GM12874 (cell line): ENCODE results near the gene HELZ.

Experiments
- TF ChIP-seq, protein P1 (sequence below): IDR thresholded peaks from 2 replicates; pipeline ENCODE4 v1.5.1; 2011; ENCODE audit warnings: low read depth, mild to moderate bottlenecking, control low read depth, low read length, moderate library complexity; ENCODE audit not compliant: insufficient read depth

The HELZ gene

DNA sequence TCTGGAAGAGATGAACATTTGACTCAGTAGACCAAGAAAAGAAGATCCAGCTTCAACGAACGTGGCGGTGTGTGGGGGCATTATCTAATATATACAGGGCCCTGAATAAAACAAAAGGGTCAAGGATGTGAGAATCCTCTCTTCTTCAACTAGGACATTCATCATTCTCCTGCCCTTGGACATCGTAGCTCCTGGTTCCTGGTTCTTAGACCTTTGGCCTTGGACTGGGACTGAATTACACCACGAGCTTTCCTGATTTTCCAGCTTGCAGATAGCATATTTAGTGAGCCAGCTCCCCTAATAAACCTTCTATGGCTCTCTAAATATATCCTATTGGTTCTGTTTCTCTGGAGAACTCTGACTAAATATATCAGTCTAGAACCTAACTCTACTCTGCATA, 29.5 kb upstream of the HELZ start:
- TF ChIP-seq, protein P1, sequence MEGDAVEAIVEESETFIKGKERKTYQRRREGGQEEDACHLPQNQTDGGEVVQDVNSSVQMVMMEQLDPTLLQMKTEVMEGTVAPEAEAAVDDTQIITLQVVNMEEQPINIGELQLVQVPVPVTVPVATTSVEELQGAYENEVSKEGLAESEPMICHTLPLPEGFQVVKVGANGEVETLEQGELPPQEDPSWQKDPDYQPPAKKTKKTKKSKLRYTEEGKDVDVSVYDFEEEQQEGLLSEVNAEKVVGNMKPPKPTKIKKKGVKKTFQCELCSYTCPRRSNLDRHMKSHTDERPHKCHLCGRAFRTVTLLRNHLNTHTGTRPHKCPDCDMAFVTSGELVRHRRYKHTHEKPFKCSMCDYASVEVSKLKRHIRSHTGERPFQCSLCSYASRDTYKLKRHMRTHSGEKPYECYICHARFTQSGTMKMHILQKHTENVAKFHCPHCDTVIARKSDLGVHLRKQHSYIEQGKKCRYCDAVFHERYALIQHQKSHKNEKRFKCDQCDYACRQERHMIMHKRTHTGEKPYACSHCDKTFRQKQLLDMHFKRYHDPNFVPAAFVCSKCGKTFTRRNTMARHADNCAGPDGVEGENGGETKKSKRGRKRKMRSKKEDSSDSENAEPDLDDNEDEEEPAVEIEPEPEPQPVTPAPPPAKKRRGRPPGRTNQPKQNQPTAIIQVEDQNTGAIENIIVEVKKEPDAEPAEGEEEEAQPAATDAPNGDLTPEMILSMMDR = no peak

DNA sequence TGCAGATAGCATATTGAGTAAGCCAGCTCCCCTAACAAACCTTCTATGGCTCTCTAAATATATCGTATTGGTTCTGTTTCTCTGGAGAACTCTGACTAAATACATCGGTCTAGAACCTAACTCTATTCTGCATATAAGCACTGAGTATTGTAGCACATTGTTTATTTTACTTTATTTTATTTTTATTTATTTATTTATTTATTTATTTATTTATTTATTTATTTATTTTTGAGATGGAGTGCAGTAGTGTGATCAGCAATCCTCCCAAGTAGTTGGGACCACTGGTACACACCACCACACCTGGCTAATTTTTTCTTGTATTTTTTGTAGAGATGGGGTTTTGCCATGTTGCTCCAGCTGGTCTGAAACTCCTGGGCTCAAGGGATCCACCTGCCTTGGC, 28.9 kb upstream of the HELZ start:
- TF ChIP-seq, protein P1 = no peak

DNA sequence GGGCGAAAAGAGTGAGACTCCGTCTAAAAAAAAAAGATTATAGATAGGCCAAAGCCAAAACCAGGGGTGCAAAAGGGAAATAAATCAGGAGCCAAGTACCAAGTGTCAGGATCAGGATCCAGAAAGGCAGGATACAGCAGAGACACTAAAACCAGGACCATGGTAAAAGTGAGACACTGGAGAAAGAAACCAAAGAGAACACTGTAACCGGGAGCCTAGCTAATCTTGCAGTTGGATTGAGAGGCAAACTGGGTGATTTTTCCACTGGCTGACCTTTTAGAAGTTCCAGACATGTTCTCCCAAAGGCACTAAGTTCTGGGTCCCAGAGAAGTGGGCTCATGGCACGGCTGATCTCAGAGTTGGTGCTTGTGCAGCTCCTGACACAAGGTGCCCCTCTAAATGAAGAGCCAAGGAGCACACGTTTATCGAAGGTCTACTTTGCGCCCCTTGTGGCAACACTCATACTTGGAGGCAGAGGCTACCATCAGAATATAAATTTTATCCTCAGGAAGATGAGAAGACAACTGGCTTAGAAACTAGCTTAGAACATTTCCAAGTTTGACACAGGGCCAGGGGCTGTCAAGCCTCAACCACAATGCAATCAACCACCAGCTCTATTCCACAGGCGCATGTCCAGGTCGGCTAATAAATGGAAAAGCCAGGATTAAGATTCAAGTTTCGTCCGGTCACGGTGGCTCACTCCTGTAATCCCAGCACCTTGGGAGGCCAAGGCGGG, 27.5 kb upstream of the HELZ start:
- TF ChIP-seq, protein P1 = peak; percentile 52; the same call in 1 of the 2 replicates

DNA sequence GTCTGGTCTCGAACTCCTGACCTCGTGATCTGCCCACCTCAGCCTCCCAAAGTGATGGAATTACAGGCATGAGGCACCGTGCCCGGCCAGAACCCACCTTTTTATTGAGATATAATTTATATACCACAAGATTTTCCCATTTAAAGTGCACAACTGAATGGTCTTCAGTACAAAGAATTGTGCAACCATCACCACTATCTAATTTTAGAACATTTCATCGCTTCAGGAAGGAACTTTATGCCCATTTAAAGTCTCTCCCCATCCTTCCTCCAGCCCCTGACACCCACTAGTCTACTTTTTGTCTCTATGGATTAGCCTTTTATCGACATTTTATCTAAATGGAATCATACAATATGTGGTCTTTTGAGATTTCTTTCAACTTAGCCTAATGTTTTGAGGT, 25.4 kb upstream of the HELZ start:
- TF ChIP-seq, protein P1 = no peak

DNA sequence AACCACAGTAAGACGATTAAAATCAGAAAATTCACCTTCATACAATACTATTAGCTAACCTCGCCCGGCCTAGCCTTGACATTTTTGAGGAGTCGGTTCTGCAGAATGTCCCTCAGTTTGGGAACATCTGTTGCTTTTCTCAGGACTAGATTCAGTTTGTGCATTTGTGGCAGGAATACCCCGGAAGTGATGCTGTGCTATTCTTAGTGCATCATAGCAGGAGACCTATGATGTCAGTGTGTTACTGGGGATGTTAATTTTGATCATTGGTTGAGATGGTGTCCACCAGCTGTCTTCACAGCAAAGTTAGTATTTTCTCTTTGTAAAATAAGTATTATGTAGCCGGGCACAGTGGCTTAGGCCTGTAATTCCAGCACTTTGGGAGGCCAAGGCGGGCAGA, 21.5 kb upstream of the HELZ start:
- TF ChIP-seq, protein P1 = no peak

DNA sequence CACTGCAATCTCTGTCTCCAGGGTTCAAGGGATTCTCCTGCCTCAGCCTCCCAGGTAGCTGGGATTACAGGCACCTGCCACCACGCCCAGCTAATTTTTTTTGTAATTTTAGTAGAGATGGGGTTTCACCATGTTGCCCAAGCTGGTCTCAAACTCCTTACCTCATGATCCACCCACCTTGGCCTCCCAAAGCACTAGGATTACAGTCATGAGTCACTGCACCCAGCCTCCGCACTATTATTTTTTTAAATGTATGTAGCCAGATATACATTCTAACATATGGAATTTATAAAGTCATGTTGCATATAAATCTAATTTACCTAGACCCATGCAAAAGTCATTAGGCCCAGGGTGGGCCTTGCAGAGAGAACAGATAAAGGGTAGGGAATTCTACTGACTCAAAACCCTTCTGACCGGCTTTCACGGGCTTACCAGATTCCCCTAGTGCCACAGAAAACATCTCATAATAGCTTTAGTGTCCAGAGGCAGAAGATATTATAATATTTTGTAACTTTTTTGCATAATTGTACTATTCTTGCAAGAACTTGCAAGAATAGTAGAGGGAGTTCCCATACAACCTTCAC, 20.5 kb upstream of the HELZ start:
- TF ChIP-seq, protein P1 = no peak

DNA sequence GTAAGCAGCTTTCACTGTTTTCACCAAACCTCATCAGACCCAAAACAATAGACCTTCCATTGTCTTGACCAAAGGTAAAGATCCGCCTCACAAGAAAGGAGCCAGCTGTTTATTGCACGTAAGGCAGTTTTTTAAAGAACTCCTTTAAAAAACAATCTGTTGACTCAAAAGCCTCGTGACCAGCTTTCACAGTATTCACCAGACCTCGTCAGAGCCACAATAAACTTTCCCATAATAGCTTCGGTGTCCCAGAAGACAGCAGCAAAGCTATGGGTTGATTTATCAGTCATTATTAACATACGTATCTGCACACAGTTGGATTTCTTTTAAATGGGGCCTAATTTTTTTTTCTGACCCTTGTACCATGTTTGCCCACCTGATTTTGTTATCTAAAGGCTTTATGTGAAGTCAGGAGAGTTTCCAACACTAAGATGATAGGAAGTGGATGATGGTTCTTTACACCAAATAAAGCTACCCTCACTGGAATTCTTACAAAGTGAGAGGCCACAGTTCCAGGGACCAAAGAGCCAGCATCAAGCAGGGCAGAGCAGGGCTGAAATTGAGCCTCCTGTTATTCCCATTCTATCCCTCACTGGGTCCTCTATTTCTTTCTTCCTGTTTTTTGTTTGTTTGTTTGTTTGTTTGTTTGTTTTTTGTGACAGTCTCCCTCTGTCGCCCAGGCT, 17.6 kb upstream of the HELZ start:
- TF ChIP-seq, protein P1 = no peak
